ENCODE measurements around the gene NIPAL3. TPM values are rescaled to one million over a fixed set of nuclear protein-coding genes. Genes with fewer than 3 reads are reported as not detected.
A peak's percentile ranks its signal among the peaks of the same experiment; 100 is the strongest.

Gene NIPAL3
- total RNA-seq, 1 experiment from 2014 or later, result 16.6 TPM

DNA sequence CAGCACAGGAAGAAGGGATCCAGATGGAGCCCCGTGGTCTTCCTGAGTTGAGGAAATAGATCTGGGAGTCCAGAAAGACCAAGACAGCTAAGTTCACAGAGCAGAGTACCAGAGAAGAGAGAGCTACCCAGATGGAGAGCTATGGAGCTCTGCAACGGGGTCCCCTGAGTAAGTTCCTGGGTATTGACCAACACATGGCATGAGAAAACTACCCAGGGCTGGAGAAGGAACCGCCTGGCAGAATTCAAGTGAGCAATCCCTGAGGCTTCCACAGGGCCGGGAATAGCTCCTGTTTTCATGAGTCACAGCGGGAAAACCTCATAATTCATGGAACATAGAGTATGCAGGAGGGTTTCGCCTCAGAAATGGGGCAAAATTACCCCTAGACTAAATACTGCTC is 21.7 kb upstream of the NIPAL3 start:
- ATAC-seq, result peak; percentile 59

DNA sequence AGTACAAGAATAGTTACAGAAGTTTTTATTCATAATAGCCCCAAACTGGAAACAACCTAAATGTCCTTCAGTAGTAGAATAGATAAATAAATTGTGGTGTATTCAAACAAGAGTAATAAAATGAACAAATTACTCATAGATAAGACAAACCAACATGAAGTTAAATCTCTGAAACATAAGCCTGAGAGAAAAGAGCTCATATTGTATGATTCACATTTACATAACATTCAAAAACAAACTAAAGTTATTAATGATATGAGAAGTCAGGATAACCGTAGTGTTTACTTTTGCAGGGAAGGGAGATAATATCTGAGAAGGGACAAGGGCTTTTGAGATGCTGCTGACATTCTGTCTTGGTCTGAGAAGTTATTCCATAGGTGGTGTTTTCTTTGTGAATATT is 15.5 kb upstream of the NIPAL3 start:
- Histone ChIP-seq H3K4me2 (ENCODE audit: low read length) (no peak overlapping the region), H3K27ac (ENCODE audit: low read depth, low read length) (no peak overlapping the region), H4K20me1 (ENCODE audit: insufficient read depth) (no peaks in the 10 kb centered on the region), H3K27me3 (ENCODE audit: insufficient read depth, low read length) (no peaks in the 10 kb centered on the region), H3K4me3 (replicated peaks in 1 of 2; ENCODE audit: low read depth in 1 of 2, low read length in 2 of 2) (no peak overlapping the region), H3K9ac (ENCODE audit: low read length) (no peak overlapping the region), H3K9me3 (ENCODE audit: control insufficient read depth in 1 of 2, insufficient read depth in 1 of 2, low read depth in 1 of 2, low read length in 2 of 2) (no peaks in the 10 kb centered on the region), H2AFZ (ENCODE audit: low read depth, low read length, poor library complexity, severe bottlenecking) (no peak overlapping the region), H3K36me3 (ENCODE audit: control insufficient read depth in 1 of 2, insufficient read depth in 2 of 2, low read length in 2 of 2) (no peaks in the 10 kb centered on the region), H3K9me2 (ENCODE audit: insufficient read depth) (no peaks in the 10 kb centered on the region), H3K4me1 (ENCODE audit: control insufficient read depth in 1 of 2, insufficient read depth in 2 of 2, low read length in 2 of 2) (no peaks in the 10 kb centered on the region), H3K79me2 (ENCODE audit: insufficient read depth, low read length) (no peaks in the 10 kb centered on the region)
- ATAC-seq, result no peak
- POLR2A ChIA-PET, result interaction anchor here (1.7 kb wide), 1 partner anchor 15 kb away, joined by 3 read pairs; the partner anchor contains the start of gene NIPAL3
- CTCF ChIA-PET, result interaction anchor here (1.1 to 1.9 kb wide), 5 partner anchors 9 to 250 kb away, joined by 4 to 8 read pairs (median 6); partner anchors contain the start of gene NIPAL3
- intact Hi-C loops (cut with micrococcal nuclease), result no loop called here
- no peak for DNase-seq (ENCODE audit: low read depth, low spot score)
- no TSS peak for BruUV-seq (replicated peaks)
- RAD21 ChIA-PET (ENCODE audit: low non-redundant PET in 1 of 2, low total read pairs in 2 of 2, uncharacterized antibody in 2 of 2, unreplicated experiment in 2 of 2), result no interaction called here
- TF ChIP-seq ZFX (IDR thresholded peaks at IDR 0.05) (no peak), SP1 (IDR thresholded peaks at IDR 0.05; ENCODE audit: low read depth) (no peak)
- TF ChIP-seq, protein P1, sequence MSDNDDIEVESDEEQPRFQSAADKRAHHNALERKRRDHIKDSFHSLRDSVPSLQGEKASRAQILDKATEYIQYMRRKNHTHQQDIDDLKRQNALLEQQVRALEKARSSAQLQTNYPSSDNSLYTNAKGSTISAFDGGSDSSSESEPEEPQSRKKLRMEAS (IDR thresholded peaks at IDR 0.05), result no peak

More for the DNA sequence above, 21.7 kb upstream of the NIPAL3 start:
- Histone ChIP-seq H3K79me2 (ENCODE audit: insufficient read depth, low read length) (no peaks in the 10 kb centered on the region), H3K9me2 (ENCODE audit: insufficient read depth) (no peaks in the 10 kb centered on the region), H3K9me3 (ENCODE audit: control insufficient read depth in 1 of 2, insufficient read depth in 1 of 2, low read depth in 1 of 2, low read length in 2 of 2) (no peaks in the 10 kb centered on the region), H2AFZ (ENCODE audit: low read depth, low read length, poor library complexity, severe bottlenecking) (peak overlapping the region; percentile 8), H3K27ac (ENCODE audit: low read depth, low read length) (no peak overlapping the region), H3K9ac (ENCODE audit: low read length) (peak overlapping the region; percentile 38), H4K20me1 (ENCODE audit: insufficient read depth) (no peaks in the 10 kb centered on the region), H3K4me2 (ENCODE audit: low read length) (peak overlapping the region; percentile 59), H3K4me1 (ENCODE audit: control insufficient read depth in 1 of 2, insufficient read depth in 2 of 2, low read length in 2 of 2) (peaks cover 8 to 35% of the 10 kb centered on the region in 2 experiments), H3K4me3 (replicated peaks in 1 of 2; ENCODE audit: low read depth in 1 of 2, low read length in 2 of 2) (peak overlapping the region in 1 of 2 experiments; percentile 3; a peak in 1 of 4 replicates), H3K27me3 (ENCODE audit: insufficient read depth, low read length) (no peaks in the 10 kb centered on the region), H3K36me3 (ENCODE audit: control insufficient read depth in 1 of 2, insufficient read depth in 2 of 2, low read length in 2 of 2) (no peaks in the 10 kb centered on the region)
- TF ChIP-seq, protein P1 (IDR thresholded peaks at IDR 0.05), result peak; percentile 33; the same call in 1 of the 2 replicates
- TF ChIP-seq SP1 (IDR thresholded peaks at IDR 0.05; ENCODE audit: low read depth) (peak; percentile 42; the same call in 1 of the 2 replicates), FOSL1 (IDR thresholded peaks at IDR 0.05; ENCODE audit: low read depth) (peak; percentile 58), TCF7L2 (IDR thresholded peaks at IDR 0.05; ENCODE audit: borderline replicate concordance, extremely low read depth, insufficient read depth, insufficient read length) (no peak)
- RAD21 ChIA-PET (ENCODE audit: low non-redundant PET in 1 of 2, low total read pairs in 2 of 2, uncharacterized antibody in 2 of 2, unreplicated experiment in 2 of 2), result interaction anchor here (0.9 to 3.7 kb wide), 5 partner anchors 192 to 441 kb away, joined by 3 to 68 read pairs (median 3); no protein-coding TSS in a partner anchor
- DNase-seq (ENCODE audit: low read depth, low spot score), result no peak
- POLR2A ChIA-PET, result no interaction called here
- intact Hi-C loops (cut with micrococcal nuclease), result loop anchor here (5.0 to 10.0 kb wide), 4 partner anchors 72 to 622 kb away; no protein-coding TSS in a partner anchor
- BruUV-seq (replicated peaks), result no TSS peak
- CTCF ChIA-PET, result interaction anchor here (0.7 to 5.8 kb wide), 11 partner anchors 9 to 477 kb away, joined by 3 to 457 read pairs (median 6); partner anchors contain the start of gene NIPAL3

Data from HCT116 (cell line).